ENCODE data around the gene JAKMIP2. TPM values are rescaled to one million over a fixed set of nuclear protein-coding genes. Genes with fewer than 3 reads are reported as not detected.

Gene JAKMIP2
- total and polyA plus RNA-seq, 11 donors, result under 0.01 to 1.5 (median 0.16) TPM; not detected in 1

GRCh38 chr5:147713550-147714295 is 68.8 kb downstream of the JAKMIP2 start:
- DNase-seq (no peak), ATAC-seq (no peak)
- no peak overlapping the region for H3K27ac ChIP-seq
- no peaks in the 10 kb centered on the region for H3K9me3 ChIP-seq
- 77 to 88% (median 85%) methylated on average over 5 of the region's 5 CpGs for WGBS, 4 donors
- H3K36me3 ChIP-seq, result no peaks in the 10 kb centered on the region
- no peaks in the 10 kb centered on the region for H3K27me3 ChIP-seq
- H3K4me1 ChIP-seq, result no peaks in the 10 kb centered on the region
- H3K4me3 ChIP-seq, result no peak overlapping the region
- intact Hi-C loops (cut with DNase I), result no loop called here
- no peak for TF ChIP-seq POLR2A (IDR thresholded peaks at IDR 0.05)
- TF ChIP-seq CTCF (IDR thresholded peaks at IDR 0.05), result no peak

GRCh38 chr5:147712598-147712997 is 69.9 kb downstream of the JAKMIP2 start:
- 63 to 73% (median 71%) methylated on average over 4 of the region's 4 CpGs for WGBS, 4 donors
- Histone ChIP-seq H3K9me3 (no peaks in the 10 kb centered on the region), H3K4me3 (no peak overlapping the region), H3K27me3 (no peaks in the 10 kb centered on the region), H3K27ac (no peak overlapping the region), H3K4me1 (no peaks in the 10 kb centered on the region), H3K36me3 (no peaks in the 10 kb centered on the region)
- no peak for TF ChIP-seq CTCF (IDR thresholded peaks at IDR 0.05)
- no peak for TF ChIP-seq POLR2A (IDR thresholded peaks at IDR 0.05)
- intact Hi-C loops (cut with DNase I), result no loop called here
- no peak for DNase-seq
- no peak for ATAC-seq

- TF ChIP-seq POLR2A (IDR thresholded peaks at IDR 0.05) (no peak), CTCF (IDR thresholded peaks at IDR 0.05) (no peak)
- Histone ChIP-seq H3K9me3 (no peaks in the 10 kb centered on the region), H3K4me3 (no peak overlapping the region), H3K4me1 (no peaks in the 10 kb centered on the region), H3K27me3 (no peaks in the 10 kb centered on the region), H3K36me3 (no peaks in the 10 kb centered on the region), H3K27ac (no peak overlapping the region)
- intact Hi-C loops (cut with DNase I), result no loop called here
- DNase-seq (no peak), ATAC-seq (no peak)
- WGBS, 4 donors, result 73 to 81% (median 78%) methylated on average over 3 of the region's 3 CpGs
These were observed 70.5 kb downstream of the JAKMIP2 start for GRCh38 chr5:147712019-147712418.

- intact Hi-C loops (cut with DNase I), result no loop called here
- no peak for TF ChIP-seq CTCF (IDR thresholded peaks at IDR 0.05)
- Histone ChIP-seq H3K4me3 (no peak overlapping the region), H3K36me3 (no peaks in the 10 kb centered on the region), H3K27ac (no peak overlapping the region), H3K9me3 (no peaks in the 10 kb centered on the region), H3K4me1 (no peaks in the 10 kb centered on the region), H3K27me3 (no peaks in the 10 kb centered on the region)
- ATAC-seq (no peak), DNase-seq (no peak)
- WGBS, 4 donors, result 43 to 97% (median 82%) methylated on average over 1 of the region's 1 CpG
These were observed 71.5 kb downstream of the JAKMIP2 start for GRCh38 chr5:147711019-147711418.

All from heart left ventricle (tissue), 16 donors.